Karpas-422 (cell line): ENCODE data around the gene P2RY14. TPM values are rescaled to one million over a fixed set of nuclear protein-coding genes. Genes with fewer than 3 reads are reported as not detected.
"Not testable (repeated sequence)": the region's sequence is repeated elsewhere in the genome, so short reads cannot be mapped to it uniquely, and the experiment has no call there.

Experiments
- DNase-seq: peaks from one replicate; pipeline ENCODE4 v3.0.0-alpha.2; 2015
- H2AFZ ChIP-seq: fragments of 200-600 bp; sonication (generic); 2 replicates; pipeline ENCODE4 v1.6.1; 2014; ENCODE audit warnings: antibody characterized with exemption, low read length, mixed read lengths
- H3K27ac ChIP-seq: fragments of 200-600 bp; sonication (generic); 2 replicates; pipeline ENCODE4 v1.5.1; 2014; ENCODE audit warnings: mild to moderate bottlenecking, low read length, moderate library complexity
- H3K27me3 ChIP-seq: fragments of 200-600 bp; sonication (generic); 2 replicates; pipeline ENCODE4 v1.6.1; 2014; ENCODE audit warnings: low read length, mixed read lengths
- H3K36me3 ChIP-seq: fragments of 200-600 bp; sonication (generic); 2 replicates; pipeline ENCODE4 v1.6.1; 2014; ENCODE audit warnings: low read length, mixed read lengths; ENCODE audit not compliant: insufficient read depth
- H3K4me1 ChIP-seq: fragments of 200-600 bp; sonication (generic); 2 replicates; pipeline ENCODE4 v1.6.1; 2014; ENCODE audit warnings: mild to moderate bottlenecking, low read length, mixed read lengths
- H3K4me2 ChIP-seq: fragments of 200-600 bp; sonication (generic); 2 replicates; pipeline ENCODE4 v1.6.1; 2014; ENCODE audit warnings: low read length, low read depth, mild to moderate bottlenecking; ENCODE audit not compliant: poor library complexity, severe bottlenecking
- H3K4me3 ChIP-seq: fragments of 200-600 bp; sonication (generic); 2 replicates; pipeline ENCODE4 v1.5.1; 2014; ENCODE audit warnings: mild to moderate bottlenecking, antibody characterized with exemption, low read length, mixed read lengths
- H3K79me2 ChIP-seq: fragments of 200-600 bp; sonication (generic); 2 replicates; pipeline ENCODE4 v1.6.1; 2014; ENCODE audit warnings: mild to moderate bottlenecking, low read length, mixed read lengths
- H3K9ac ChIP-seq: fragments of 200-600 bp; sonication (generic); 2 replicates; pipeline ENCODE4 v1.6.0; 2014; ENCODE audit warnings: low read length
- H3K9me2 ChIP-seq: fragments of 200-600 bp; sonication (generic), shearing (Covaris generic); replicated peaks from 2 replicates; pipeline ENCODE4 v1.6.0; 2014; ENCODE audit warnings: mild to moderate bottlenecking, low read length, moderate library complexity; ENCODE audit not compliant: insufficient read depth
- H3K9me3 ChIP-seq: fragments of 300-700, 200-600 bp; sonication (generic); 2 replicates; pipeline ENCODE4 v1.6.1; 2014; ENCODE audit warnings: low read length, mixed read lengths
- H4K20me1 ChIP-seq: fragments of 200-600 bp; sonication (generic); 2 replicates; pipeline ENCODE4 v1.6.1; 2014; ENCODE audit warnings: mild to moderate bottlenecking, antibody characterized with exemption, low read length, low read depth; ENCODE audit not compliant: insufficient read depth
- total RNA-seq: library from RNA; depleted of rRNA; stranded (reverse); fragments of >200 nt; shearing (Covaris generic); gene quantifications from 2 replicates; pipeline ENCODE4 v1.2.3, GENCODE V29; 2014; ENCODE audit warnings: low replicate concordance

Gene P2RY14
- total RNA-seq, 1 experiment from 2014 or later: not detected

DNA sequence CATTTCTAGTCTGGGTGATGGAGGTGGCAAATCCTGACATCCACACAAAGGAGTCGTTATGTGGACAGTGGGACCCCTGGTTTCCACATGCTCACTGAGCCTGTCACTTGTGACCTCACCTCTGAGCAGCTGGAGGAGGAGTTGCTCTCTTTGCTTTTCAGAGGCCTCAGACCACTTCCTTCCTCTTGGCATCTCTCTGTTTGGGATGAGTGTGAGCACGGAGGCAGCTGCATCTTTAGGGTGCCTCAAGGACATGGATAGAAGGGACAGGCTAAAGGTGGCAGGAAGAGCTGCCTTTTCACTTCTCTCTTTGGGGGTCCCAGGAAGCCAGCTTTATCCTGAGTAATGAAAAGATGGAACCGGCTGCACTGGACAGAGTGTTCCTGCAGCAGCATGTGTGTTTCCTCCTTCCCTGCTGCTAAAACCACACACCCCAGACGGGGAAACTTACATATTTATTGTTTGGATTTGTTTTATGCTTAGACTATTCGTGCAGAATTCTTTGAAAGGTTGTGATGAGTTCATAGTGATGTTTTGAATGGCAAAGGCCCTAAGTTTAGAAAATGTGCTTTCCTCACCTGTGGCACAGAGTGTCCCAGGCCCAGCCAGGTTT is 107.1 kb downstream of the P2RY14 start:
- H3K27me3 ChIP-seq: peaks cover 3% of the 10 kb centered on the region; the same call in 1 of the 2 replicates
- H3K4me1 ChIP-seq: peaks cover 3% of the 10 kb centered on the region; the same call in 1 of the 2 replicates
- H3K4me2 ChIP-seq: no peak overlapping the region
- no peaks in the 10 kb centered on the region for H3K36me3 ChIP-seq
- no peaks in the 10 kb centered on the region for H3K9me2 ChIP-seq
- no peak overlapping the region for H3K27ac ChIP-seq
- H4K20me1 ChIP-seq: no peaks in the 10 kb centered on the region
- no peak overlapping the region for H2AFZ ChIP-seq
- no peak overlapping the region for H3K9ac ChIP-seq
- H3K9me3 ChIP-seq: no peaks in the 10 kb centered on the region
- DNase-seq: no peak
- H3K4me3 ChIP-seq: no peak overlapping the region
- no peaks in the 10 kb centered on the region for H3K79me2 ChIP-seq

DNA sequence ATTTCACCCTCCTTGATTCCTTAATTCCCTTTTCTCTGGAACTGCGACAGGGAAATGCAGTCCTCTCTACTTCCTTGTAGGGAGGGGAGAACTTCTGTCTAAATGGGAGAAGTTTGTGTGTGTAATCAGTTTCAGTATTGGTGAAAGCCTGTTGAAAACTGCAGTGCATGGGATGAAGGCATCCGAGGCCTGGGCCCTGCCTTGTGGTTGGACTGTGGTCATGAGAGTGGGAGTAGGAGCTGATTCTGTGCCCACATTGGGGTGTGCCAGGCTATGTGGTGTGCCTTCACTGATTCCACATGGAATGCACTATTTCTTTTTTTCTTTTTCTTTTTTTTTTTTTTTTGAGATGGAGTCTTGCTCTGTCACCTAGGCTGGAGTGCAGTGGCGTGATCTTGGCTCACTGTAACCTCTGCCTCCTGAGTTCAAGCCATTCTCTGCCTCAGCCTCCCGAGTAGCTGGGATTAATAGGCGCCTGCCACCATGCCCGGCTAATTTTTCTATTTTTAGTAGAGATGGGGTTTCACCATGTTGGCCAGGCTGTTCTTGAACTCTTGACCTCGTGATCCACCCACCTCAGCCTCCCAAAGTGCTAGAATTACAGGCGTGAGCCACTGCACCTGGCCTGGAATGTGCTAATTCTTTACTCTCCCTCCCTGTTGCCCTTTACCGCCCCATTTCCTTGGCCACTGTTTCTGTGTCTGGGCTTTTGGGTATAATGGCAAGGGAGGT is 108.2 kb downstream of the P2RY14 start:
- H3K27ac ChIP-seq, H3K9me2 ChIP-seq, H4K20me1 ChIP-seq, H3K4me3 ChIP-seq, H3K9ac ChIP-seq, H2AFZ ChIP-seq, H3K79me2 ChIP-seq, H3K36me3 ChIP-seq, H3K4me1 ChIP-seq, H3K9me3 ChIP-seq, H3K4me2 ChIP-seq, DNase-seq, H3K27me3 ChIP-seq: not testable (repeated sequence)

DNA sequence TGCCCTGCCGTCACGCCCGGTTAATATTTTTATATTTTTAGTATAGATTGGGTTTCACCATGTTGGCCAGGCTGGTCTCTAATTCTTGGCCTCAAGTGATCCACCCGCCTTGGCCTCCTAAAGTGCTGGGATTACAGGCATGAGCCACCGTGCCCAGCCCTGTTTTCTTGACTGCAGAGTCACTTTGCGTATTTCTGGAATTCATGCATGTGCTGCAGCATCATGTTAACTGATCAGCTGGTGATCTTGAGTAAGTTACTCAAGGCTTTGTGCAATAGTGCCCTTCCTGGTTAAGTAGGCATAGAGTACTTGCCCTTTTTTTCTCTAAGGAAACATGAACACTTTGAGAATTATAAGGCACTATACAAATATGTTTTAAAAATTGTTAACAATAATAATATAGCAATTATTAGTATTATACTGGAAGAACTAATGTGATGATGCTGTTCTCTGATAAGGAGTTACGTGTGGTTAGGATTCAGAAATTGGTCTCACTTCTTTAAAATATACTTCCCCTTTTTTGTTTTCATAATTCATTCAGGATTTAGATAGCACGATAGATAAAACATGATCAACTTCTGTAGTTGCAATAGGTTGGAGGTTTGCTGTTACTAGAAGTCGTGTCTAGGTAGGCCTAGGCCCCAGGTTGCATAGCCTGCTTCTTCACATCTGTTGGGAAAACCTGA is 108.9 kb downstream of the P2RY14 start:
- Histone ChIP-seq H3K36me3 (no peaks in the 10 kb centered on the region), H3K27me3 (peaks cover 3% of the 10 kb centered on the region; the same call in 1 of the 2 replicates), H3K4me1 (peaks cover 3% of the 10 kb centered on the region; the same call in 1 of the 2 replicates), H2AFZ (no peak overlapping the region), H3K27ac (no peak overlapping the region), H3K4me3 (no peak overlapping the region), H3K9ac (no peak overlapping the region), H4K20me1 (no peaks in the 10 kb centered on the region), H3K9me2 (no peaks in the 10 kb centered on the region), H3K9me3 (no peaks in the 10 kb centered on the region), H3K79me2 (no peaks in the 10 kb centered on the region), H3K4me2 (no peak overlapping the region)
- DNase-seq: no peak

DNA sequence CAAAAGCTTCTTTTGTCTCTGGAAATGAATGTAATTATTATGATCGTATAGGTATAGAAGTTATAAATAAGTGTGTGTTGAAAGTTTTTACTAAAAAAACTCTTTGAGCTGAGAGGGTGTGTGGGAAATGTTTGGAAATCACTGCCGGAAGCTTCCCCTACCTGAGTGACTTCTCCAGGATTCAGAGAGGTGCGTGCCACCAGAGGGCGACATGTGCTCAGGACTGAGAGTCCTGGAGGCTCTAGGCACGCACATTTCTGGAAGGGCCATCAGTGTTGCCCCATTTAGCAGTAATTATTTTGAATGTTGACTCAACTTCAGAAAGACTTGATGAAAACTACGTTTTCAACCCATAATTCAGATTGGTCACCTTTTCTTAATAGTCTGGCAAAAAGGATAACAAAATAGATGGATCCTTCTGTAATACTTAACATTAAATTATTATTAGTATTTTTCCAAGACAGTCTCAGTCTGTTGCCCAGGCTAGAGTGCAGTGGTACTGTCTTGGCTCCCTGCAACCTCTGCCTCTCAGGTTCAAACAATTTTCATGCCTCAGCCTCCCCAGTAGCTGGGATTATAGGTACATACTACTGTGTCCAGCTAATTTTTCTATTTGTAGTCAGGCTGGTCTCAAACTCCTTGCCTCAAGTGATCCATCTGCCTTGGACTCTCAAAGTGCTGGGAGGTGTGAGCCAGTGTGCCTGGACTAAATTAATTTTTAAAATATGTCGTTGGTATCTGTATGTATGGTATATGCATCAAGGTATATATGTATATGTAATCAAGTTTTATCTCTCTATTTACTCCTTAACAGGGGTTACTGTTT is 109.9 kb downstream of the P2RY14 start:
- Histone ChIP-seq H3K9ac (no peak overlapping the region), H3K4me2 (no peak overlapping the region), H3K27me3 (peaks cover 3% of the 10 kb centered on the region; the same call in 1 of the 2 replicates), H3K9me3 (no peaks in the 10 kb centered on the region), H4K20me1 (no peaks in the 10 kb centered on the region), H2AFZ (no peak overlapping the region), H3K4me1 (peaks cover 3% of the 10 kb centered on the region; the same call in 1 of the 2 replicates), H3K4me3 (no peak overlapping the region), H3K9me2 (no peaks in the 10 kb centered on the region), H3K27ac (no peak overlapping the region), H3K79me2 (no peaks in the 10 kb centered on the region), H3K36me3 (no peaks in the 10 kb centered on the region)
- peak; percentile 82 for DNase-seq

DNA sequence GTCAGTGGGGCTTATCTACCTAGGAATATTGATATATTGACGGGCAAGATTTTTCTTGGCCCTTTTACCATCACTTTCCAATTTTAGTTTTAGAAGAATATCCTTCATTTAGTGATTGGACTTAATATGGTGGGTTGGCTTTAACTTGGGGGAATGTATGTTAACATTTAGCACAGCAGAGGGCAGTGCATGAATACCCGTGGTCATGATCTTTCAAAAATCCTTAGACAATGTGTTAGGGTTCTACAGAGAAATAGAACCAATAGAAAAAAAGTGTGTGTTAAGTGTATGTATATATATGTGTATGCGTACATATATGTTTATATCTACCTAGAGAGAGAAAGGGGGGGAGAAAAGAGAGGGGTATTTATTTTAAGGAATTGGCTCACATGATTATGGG is 112.2 kb downstream of the P2RY14 start:
- H3K27me3 ChIP-seq: no peaks in the 10 kb centered on the region
- no peak overlapping the region for H3K4me3 ChIP-seq
- no peaks in the 10 kb centered on the region for H4K20me1 ChIP-seq
- no peak overlapping the region for H2AFZ ChIP-seq
- H3K36me3 ChIP-seq: no peaks in the 10 kb centered on the region
- H3K9me3 ChIP-seq: no peaks in the 10 kb centered on the region
- no peak overlapping the region for H3K27ac ChIP-seq
- no peak overlapping the region for H3K9ac ChIP-seq
- peak; percentile 47 for DNase-seq
- H3K9me2 ChIP-seq: no peaks in the 10 kb centered on the region
- no peaks in the 10 kb centered on the region for H3K79me2 ChIP-seq
- H3K4me2 ChIP-seq: no peak overlapping the region
- peaks cover 3% of the 10 kb centered on the region; the same call in 1 of the 2 replicates for H3K4me1 ChIP-seq

GRCh38 chr3:151165226-151165625 is 113.1 kb downstream of the P2RY14 start:
- Histone ChIP-seq H3K4me1 (peaks cover 3% of the 10 kb centered on the region; the same call in 1 of the 2 replicates), H4K20me1 (no peaks in the 10 kb centered on the region), H3K27me3 (no peaks in the 10 kb centered on the region), H3K9me2 (no peaks in the 10 kb centered on the region), H3K9me3 (no peaks in the 10 kb centered on the region), H2AFZ (no peak overlapping the region), H3K4me3 (no peak overlapping the region), H3K27ac (no peak overlapping the region), H3K36me3 (no peaks in the 10 kb centered on the region), H3K9ac (no peak overlapping the region), H3K4me2 (no peak overlapping the region), H3K79me2 (no peaks in the 10 kb centered on the region)
- no peak for DNase-seq
